ENCODE measurements around the gene PRG3. TPM values are rescaled to one million over a fixed set of nuclear protein-coding genes. Genes with fewer than 3 reads are reported as not detected.
"Not testable (repeated sequence)": the region's sequence is repeated elsewhere in the genome, so short reads cannot be mapped to it uniquely, and the experiment has no call there.

PRG3 gene
- total RNA-seq, 1 donor from 2014 or later: not detected

- DNase-seq (ENCODE audit: low read depth): no peak
Measured at GRCh38 chr11:57390535-57390934, 9.6 kb upstream of the PRG3 start, which contains the start of gene PRG2. Gene PRG2, minus strand, starts transcription at chr11:57390650. Its CDS starts 706 bp downstream, at chr11:57389944.

- DNase-seq (ENCODE audit: low read depth): peak; percentile 14
Measured at GRCh38 chr11:57387289-57388030, 6.5 kb upstream of the PRG3 start.

GRCh38 chr11:57386178-57386940 is 5.4 kb upstream of the PRG3 start:
- DNase-seq (ENCODE audit: low read depth): no peak

GRCh38 chr11:57379732-57380131 is 1.2 kb downstream of the PRG3 start:
- peak; percentile 40 for DNase-seq (ENCODE audit: low read depth)

GRCh38 chr11:57378186-57378585 is 2.8 kb downstream of the PRG3 start:
- DNase-seq (ENCODE audit: low read depth): peak; percentile 49

GRCh38 chr11:57377107-57377506 is 3.8 kb downstream of the PRG3 start:
- DNase-seq (ENCODE audit: low read depth): no peak

GRCh38 chr11:57376095-57377090 is 4.6 kb downstream of the PRG3 start:
- DNase-seq (ENCODE audit: low read depth): no peak

- no peak for DNase-seq (ENCODE audit: low read depth)
Measured at GRCh38 chr11:57375490-57375889, 5.5 kb downstream of the PRG3 start.

GRCh38 chr11:57374966-57375365 is 6.0 kb downstream of the PRG3 start:
- DNase-seq (ENCODE audit: low read depth): no peak

- no peak for DNase-seq (ENCODE audit: low read depth)
Measured at GRCh38 chr11:57373146-57373545, 7.8 kb downstream of the PRG3 start.

- DNase-seq (ENCODE audit: low read depth): no peak
Measured at GRCh38 chr11:57370941-57371340, 10.0 kb downstream of the PRG3 start.

- DNase-seq (ENCODE audit: low read depth): no peak
Measured at GRCh38 chr11:57370251-57370650, 10.7 kb downstream of the PRG3 start.

GRCh38 chr11:57368845-57369232 is 12.1 kb downstream of the PRG3 start:
- no peak for DNase-seq (ENCODE audit: low read depth)

- DNase-seq (ENCODE audit: low read depth): peak; percentile 30
Measured at GRCh38 chr11:57368106-57368844, 12.7 kb downstream of the PRG3 start.

GRCh38 chr11:57364851-57365660 is 15.9 kb downstream of the PRG3 start:
- no peak for DNase-seq (ENCODE audit: low read depth)

GRCh38 chr11:57363131-57364080 is 17.5 kb downstream of the PRG3 start:
- DNase-seq (ENCODE audit: low read depth): no peak

- no peak for DNase-seq (ENCODE audit: low read depth)
Measured at GRCh38 chr11:57361926-57362325, 19.0 kb downstream of the PRG3 start.

GRCh38 chr11:57361420-57361819 is 19.5 kb downstream of the PRG3 start:
- DNase-seq (ENCODE audit: low read depth): not testable (repeated sequence)

GRCh38 chr11:57360991-57361390 is 20.0 kb downstream of the PRG3 start:
- DNase-seq (ENCODE audit: low read depth): no peak
